Measurements from ENCODE around the gene NOL9.

NOL9 gene

GRCh38 chr1:6489383-6489765 is 64.9 kb downstream of the NOL9 start:
- DNase-seq (ENCODE audit: low read depth, low spot score), result no peak

- no peak for DNase-seq (ENCODE audit: low read depth, low spot score)
Observed at GRCh38 chr1:6488602-6489382, 65.5 kb downstream of the NOL9 start.

- no peak for DNase-seq (ENCODE audit: low read depth, low spot score)
Observed at GRCh38 chr1:6487804-6488484, 66.4 kb downstream of the NOL9 start.

- no peak for DNase-seq (ENCODE audit: low read depth, low spot score)
Observed at GRCh38 chr1:6486433-6487011, 67.8 kb downstream of the NOL9 start.

GRCh38 chr1:6485168-6486101 is 68.9 kb downstream of the NOL9 start:
- DNase-seq (ENCODE audit: low read depth, low spot score), result no peak

GRCh38 chr1:6484826-6485167 is 69.5 kb downstream of the NOL9 start:
- DNase-seq (ENCODE audit: low read depth, low spot score), result no peak

- DNase-seq (ENCODE audit: low read depth, low spot score), result no peak
Observed at GRCh38 chr1:6483761-6484117, 70.6 kb downstream of the NOL9 start.

- no peak for DNase-seq (ENCODE audit: low read depth, low spot score)
Observed at GRCh38 chr1:6483017-6483760, 71.1 kb downstream of the NOL9 start.

GRCh38 chr1:6481820-6482219 is 72.5 kb downstream of the NOL9 start:
- no peak for DNase-seq (ENCODE audit: low read depth, low spot score)

- no peak for DNase-seq (ENCODE audit: low read depth, low spot score)
Observed at GRCh38 chr1:6477039-6477820, 77.1 kb downstream of the NOL9 start.

GRCh38 chr1:6476483-6476882 is 77.8 kb downstream of the NOL9 start:
- DNase-seq (ENCODE audit: low read depth, low spot score), result no peak

- DNase-seq (ENCODE audit: low read depth, low spot score), result no peak
Observed at GRCh38 chr1:6475381-6476133, 78.8 kb downstream of the NOL9 start.

GRCh38 chr1:6474815-6475282 is 79.5 kb downstream of the NOL9 start:
- DNase-seq (ENCODE audit: low read depth, low spot score), result no peak

- no peak for DNase-seq (ENCODE audit: low read depth, low spot score)
Observed at GRCh38 chr1:6473974-6474814, 80.1 kb downstream of the NOL9 start.

- DNase-seq (ENCODE audit: low read depth, low spot score), result no peak
Observed at GRCh38 chr1:6473156-6473555, 81.2 kb downstream of the NOL9 start.

GRCh38 chr1:6472391-6472790 is 81.9 kb downstream of the NOL9 start:
- no peak for DNase-seq (ENCODE audit: low read depth, low spot score)

GRCh38 chr1:6471970-6472368 is 82.3 kb downstream of the NOL9 start:
- no peak for DNase-seq (ENCODE audit: low read depth, low spot score)

All from brain pericyte (primary cell).